GM12878 (cell line): ENCODE data around the gene BRD1. TPM values are rescaled to one million over a fixed set of nuclear protein-coding genes. Genes with fewer than 3 reads are reported as not detected.

Source experiments
- ATAC-seq: fragments of 200-7000 bp; cut with Tn5 transposase; 3 replicates; pipeline ENCODE4 v1.9.1; 2020; ENCODE audit warnings: mild to moderate bottlenecking, moderate library complexity
- BruUV-seq: library from RNA; stranded (reverse); fragments of 400-500 nt; replicated peaks from 2 replicates; lab custom pipeline; 2021; lab: Mats Ljungman, UMichigan
- CTCF ChIA-PET: fragments of 300-600 bp; sonication (Branson Sonifier 250); formaldehyde crosslinking; extraction: SDS; loops from one replicate; lab custom pipeline; 2021; ENCODE audit warnings: inconsistent platforms; lab: Yijun Ruan, JAX
- POLR2A ChIA-PET: fragments of 350-600 bp; formaldehyde crosslinking; extraction: SDS; loops from one replicate; lab custom pipeline; 2021; ENCODE audit warnings: inconsistent platforms; lab: Charles Lee
- RAD21 ChIA-PET: fragments of 300-600 bp; sonication (Branson Sonifier 250); formaldehyde crosslinking; loops from one replicate; lab custom pipeline; 2023; ENCODE audit warnings: antibody characterized with exemption; ENCODE audit not compliant: unreplicated experiment; lab: Charles Lee
- SMC1A ChIA-PET: fragments of 300-600 bp; sonication (Branson Sonifier 250); formaldehyde crosslinking; loops from one replicate; lab custom pipeline; 2023; ENCODE audit not compliant: unreplicated experiment, uncharacterized antibody; lab: Charles Lee
- DNase-seq: peaks from one replicate; pipeline ENCODE4 v3.0.0-alpha.2; 2011; ENCODE audit warnings: low read depth, low spot score
- FAIRE-seq: peaks from 3 replicates; lab custom pipeline; 2011; peaks lifted over from hg19 to GRCh38; lab: Jason Lieb, UNC
- H2AFZ ChIP-seq: 2 replicates; pipeline ENCODE4 v1.6.0; 2011; ENCODE audit warnings: low read depth, low read length, control low read depth; ENCODE audit not compliant: control insufficient read depth
- H3K27ac ChIP-seq: 2 replicates; pipeline ENCODE4 v1.5.1; 2011; ENCODE audit warnings: control low read depth; ENCODE audit not compliant: control insufficient read depth, insufficient read depth
- H3K27me3 ChIP-seq, 2 experiments: replicated peaks in 1 of 2; 2 replicates each; pipeline versions ENCODE4 v1.6.0 to v1.6.1; 2011; ENCODE audit warnings: low read length in 1 of 2; ENCODE audit not compliant: control insufficient read depth in 2 of 2, insufficient read depth in 2 of 2
- H3K36me3 ChIP-seq, 2 experiments: 2 replicates each; pipeline ENCODE4 v1.5.1; 2011; ENCODE audit warnings: low read length in 1 of 2; ENCODE audit not compliant: control insufficient read depth in 2 of 2, insufficient read depth in 2 of 2
- H3K4me1 ChIP-seq: 2 replicates; pipeline ENCODE4 v1.6.1; 2011; ENCODE audit warnings: mild to moderate bottlenecking, low read length, moderate library complexity, mixed read lengths; ENCODE audit not compliant: control insufficient read depth, insufficient read depth
- H3K4me2 ChIP-seq: 2 replicates; pipeline ENCODE4 v1.6.0; 2011; ENCODE audit warnings: control low read depth; ENCODE audit not compliant: control insufficient read depth, insufficient read depth
- H3K4me3 ChIP-seq: fragments of 200-600 bp; sonication (generic); 2 replicates; pipeline ENCODE4 v1.5.1; 2016
- H3K79me2 ChIP-seq: 2 replicates; pipeline ENCODE4 v1.6.0; 2011; ENCODE audit warnings: low read length; ENCODE audit not compliant: control insufficient read depth, insufficient read depth
- H3K9ac ChIP-seq: 2 replicates; pipeline ENCODE4 v1.8.0; 2011; ENCODE audit warnings: low read length, control low read depth, mixed read lengths; ENCODE audit not compliant: control insufficient read depth, insufficient read depth
- H3K9me3 ChIP-seq: replicated peaks from 3 replicates; pipeline ENCODE4 v1.5.1; 2011; ENCODE audit warnings: mild to moderate bottlenecking, low read length; ENCODE audit not compliant: control insufficient read depth, insufficient read depth
- H4K20me1 ChIP-seq: 2 replicates; pipeline ENCODE4 v1.6.0; 2011; ENCODE audit not compliant: control insufficient read depth, insufficient read depth
- CBX3 ChIP-seq: fragments of 200-600 bp; sonication (generic); IDR thresholded peaks from 2 replicates; pipeline ENCODE4 v1.6.1; 2016; ENCODE audit warnings: low read depth, borderline replicate concordance
- CHD1 ChIP-seq: IDR thresholded peaks from 2 replicates; pipeline ENCODE4 v1.6.1; 2012; ENCODE audit warnings: low read depth, low read length, improper control_type of control experiment
- CREM ChIP-seq: IDR thresholded peaks from 2 replicates; pipeline ENCODE4 v1.6.1; 2014; ENCODE audit warnings: antibody characterized with exemption, low read depth
- FOXK2 ChIP-seq: fragments of 450-650 bp; IDR thresholded peaks from 2 replicates; pipeline ENCODE4 v1.6.1; 2017; ENCODE audit warnings: mild to moderate bottlenecking, moderate library complexity
- HCFC1 ChIP-seq: fragments of 150-350 bp; IDR thresholded peaks from 2 replicates; pipeline ENCODE4 v1.6.1; 2014; ENCODE audit warnings: low read length
- HDAC6 ChIP-seq: fragments of 200-600 bp; sonication (generic); IDR thresholded peaks from one replicate; pipeline ENCODE4 v1.8.0; 2017; ENCODE audit warnings: antibody characterized with exemption; ENCODE audit not compliant: unreplicated experiment
- NFYB ChIP-seq: IDR thresholded peaks from 2 replicates; pipeline ENCODE4 v1.6.1; 2011; ENCODE audit warnings: low read depth, mild to moderate bottlenecking, low read length, improper control_type of control experiment, moderate library complexity; ENCODE audit not compliant: insufficient read depth
- NR2C1 ChIP-seq: fragments of 450-650 bp; IDR thresholded peaks from 2 replicates; pipeline ENCODE4 v1.6.1; 2017; ENCODE audit warnings: antibody characterized with exemption, mild to moderate bottlenecking, moderate library complexity
- PKNOX1 ChIP-seq: fragments of 450-650 bp; IDR thresholded peaks from 2 replicates; pipeline ENCODE4 v1.6.1; 2016; ENCODE audit warnings: mild to moderate bottlenecking
- POLR2A ChIP-seq: IDR thresholded peaks from 2 replicates; pipeline ENCODE4 v1.6.1; 2011; ENCODE audit warnings: low read depth, mild to moderate bottlenecking, low read length
- POLR2AphosphoS5 ChIP-seq: IDR thresholded peaks from 2 replicates; pipeline ENCODE4 v1.6.1; 2011; ENCODE audit warnings: mild to moderate bottlenecking, low read length, inconsistent platforms
- RAD21 ChIP-seq: IDR thresholded peaks from 2 replicates; pipeline ENCODE4 v1.6.1; 2011; ENCODE audit warnings: mild to moderate bottlenecking, low read depth, low read length, moderate library complexity; ENCODE audit not compliant: insufficient read depth
- RB1 ChIP-seq: fragments of 450-650 bp; formaldehyde crosslinking; IDR thresholded peaks from 2 replicates; pipeline ENCODE4 v1.6.1; 2017; ENCODE audit warnings: mild to moderate bottlenecking, borderline replicate concordance
- RBBP5 ChIP-seq: fragments of 200-600 bp; sonication (generic); conservative IDR thresholded peaks from 2 replicates; pipeline ENCODE4 v1.6.1; 2016
- RELB ChIP-seq: fragments of 450-650 bp; IDR thresholded peaks from 2 replicates; pipeline ENCODE4 v1.6.1; 2017; ENCODE audit warnings: low read depth, mild to moderate bottlenecking, moderate library complexity
- USF2 ChIP-seq: IDR thresholded peaks from 2 replicates; pipeline ENCODE4 v1.6.1; 2011; ENCODE audit warnings: low read depth, low read length, improper control_type of control experiment, borderline replicate concordance
- WGBS: methylation state at CpG from one replicate; pipeline ENCODE4 v1.1.6; 2016; ENCODE audit warnings: low lambda C conversion rate; ENCODE audit not compliant: insufficient replicate concordance, insufficient coverage; ENCODE audit errors: missing lambda C conversion rate; 5-methylcytosine and 5-hydroxymethylcytosine counted together
- in situ Hi-C: fragments of 300-500 bp; cut with MboI; formaldehyde crosslinking; loops from 9 replicates; pipeline ENCODE4 v1.14.3; 2018; ENCODE audit warnings: mixed read lengths
- intact Hi-C: fragments of 100-400 bp; cut with micrococcal nuclease; formaldehyde crosslinking; loops from one replicate; pipeline ENCODE4 v1.14.2; 2022; ENCODE audit not compliant: unreplicated experiment
- polyA plus RNA-seq, 11 experiments: library from polyadenylated mRNA; depleted of rRNA in 4 of 11; unstranded in 6 of 11; stranded (reverse) in 5 of 11; fragments of >200 nt; fragmentation: Nextera tagmentation in 4 of 11; fragmentation: Illumina TruSeq in 1 of 11; extraction: Ambion mirVana in 4 of 11; extraction: Trizol in 1 of 11; gene quantifications; 1 replicate in 1 of 11; 2 replicates in 10 of 11; pipeline versions ENCODE4 v1.2.1 to v1.2.3, GENCODE V29; 2011 to 2016; ENCODE audit warnings: inconsistent platforms in 2 of 11, missing spikeins in 2 of 11, low read depth in 1 of 11
- total RNA-seq, 4 experiments: library from RNA; depleted of rRNA in 3 of 4; stranded (reverse); fragments of >200 nt in 3 of 4; fragmentation: Illumina TruSeq in 1 of 4; extraction: Trizol in 1 of 4; gene quantifications; 2 replicates each; pipeline versions ENCODE4 v1.2.1 to v1.2.3, GENCODE V29; 2013 to 2021

BRD1 gene
- total and polyA plus RNA-seq, 10 of the 15 experiments (the other 5 are each of a cell fraction or from before 2014, with no cell fraction given) = 0.90 to 26.4 (median 7.1) TPM

GRCh38 chr22:49776891-49777290, 50.8 kb downstream of the BRD1 start:
- CTCF ChIA-PET = no interaction called here
- Histone ChIP-seq H2AFZ (no peak overlapping the region), H3K36me3 (peaks cover 13 to 37% of the 10 kb centered on the region in 2 experiments), H3K9ac (no peak overlapping the region), H3K4me2 (no peak overlapping the region), H3K4me1 (no peaks in the 10 kb centered on the region), H3K79me2 (no peaks in the 10 kb centered on the region; the same call in 1 of the 2 replicates), H3K27ac (no peak overlapping the region), H3K4me3 (no peak overlapping the region), H3K27me3 (no peaks in the 10 kb centered on the region), H3K9me3 (no peaks in the 10 kb centered on the region), H4K20me1 (no peaks in the 10 kb centered on the region)
- FAIRE-seq = no peak
- 96% methylated on average over 29 of the region's 29 CpGs for WGBS
- SMC1A ChIA-PET = no interaction called here
- DNase-seq = no peak
- no peak for ATAC-seq
- no TSS peak for BruUV-seq
- POLR2A ChIA-PET = no interaction called here
- RAD21 ChIA-PET = no interaction called here
- intact Hi-C loops = no loop called here
- in situ Hi-C loops = no loop called here
- no peak for TF ChIP-seq FOXK2
- peak; percentile 13; the same call in 1 of the 2 replicates for TF ChIP-seq POLR2A

- intact Hi-C loops (no loop called here), in situ Hi-C loops (no loop called here)
- H3K4me2 ChIP-seq = no peak overlapping the region
- H4K20me1 ChIP-seq = no peaks in the 10 kb centered on the region
- H3K27me3 ChIP-seq = no peaks in the 10 kb centered on the region
- WGBS = 98% methylated on average over 28 of the region's 31 CpGs
- no peak for FAIRE-seq
- no TSS peak for BruUV-seq
- H3K9ac ChIP-seq = no peak overlapping the region
- DNase-seq = no peak
- no peaks in the 10 kb centered on the region for H3K4me1 ChIP-seq
- no peaks in the 10 kb centered on the region for H3K9me3 ChIP-seq
- POLR2A ChIA-PET = no interaction called here
- ATAC-seq = no peak
- SMC1A ChIA-PET = no interaction called here
- RAD21 ChIA-PET = no interaction called here
- no peak overlapping the region for H3K27ac ChIP-seq
- CTCF ChIA-PET = no interaction called here
- no peaks in the 10 kb centered on the region for H3K79me2 ChIP-seq
- H2AFZ ChIP-seq = no peak overlapping the region
- H3K4me3 ChIP-seq = no peak overlapping the region
- H3K36me3 ChIP-seq = peaks cover 13 to 31% of the 10 kb centered on the region in 2 experiments
- TF ChIP-seq NFYB (no peak), PKNOX1 (no peak), HCFC1 (no peak), CHD1 (no peak), HDAC6 (no peak), CREM (no peak), POLR2AphosphoS5 (no peak), USF2 (no peak), RAD21 (no peak), RELB (no peak), NR2C1 (no peak), RB1 (no peak), RBBP5 (no peak), CBX3 (no peak), POLR2A (no peak; the same call in 1 of the 2 replicates)
These were observed 51.7 kb downstream of the BRD1 start for GRCh38 chr22:49775867-49776511.
